GM21825 (cell line): ENCODE measurements around the gene PRDM15.
A peak's percentile ranks its signal among the peaks of the same experiment; 100 is the strongest.

Source experiments
- ATAC-seq: cut with Tn5 transposase; IDR thresholded peaks from one replicate; pipeline ENCODE4 v1.9.1; 2021; ENCODE audit warnings: mild to moderate bottlenecking, moderate library complexity; ENCODE audit not compliant: unreplicated experiment

PRDM15 gene, protein sequence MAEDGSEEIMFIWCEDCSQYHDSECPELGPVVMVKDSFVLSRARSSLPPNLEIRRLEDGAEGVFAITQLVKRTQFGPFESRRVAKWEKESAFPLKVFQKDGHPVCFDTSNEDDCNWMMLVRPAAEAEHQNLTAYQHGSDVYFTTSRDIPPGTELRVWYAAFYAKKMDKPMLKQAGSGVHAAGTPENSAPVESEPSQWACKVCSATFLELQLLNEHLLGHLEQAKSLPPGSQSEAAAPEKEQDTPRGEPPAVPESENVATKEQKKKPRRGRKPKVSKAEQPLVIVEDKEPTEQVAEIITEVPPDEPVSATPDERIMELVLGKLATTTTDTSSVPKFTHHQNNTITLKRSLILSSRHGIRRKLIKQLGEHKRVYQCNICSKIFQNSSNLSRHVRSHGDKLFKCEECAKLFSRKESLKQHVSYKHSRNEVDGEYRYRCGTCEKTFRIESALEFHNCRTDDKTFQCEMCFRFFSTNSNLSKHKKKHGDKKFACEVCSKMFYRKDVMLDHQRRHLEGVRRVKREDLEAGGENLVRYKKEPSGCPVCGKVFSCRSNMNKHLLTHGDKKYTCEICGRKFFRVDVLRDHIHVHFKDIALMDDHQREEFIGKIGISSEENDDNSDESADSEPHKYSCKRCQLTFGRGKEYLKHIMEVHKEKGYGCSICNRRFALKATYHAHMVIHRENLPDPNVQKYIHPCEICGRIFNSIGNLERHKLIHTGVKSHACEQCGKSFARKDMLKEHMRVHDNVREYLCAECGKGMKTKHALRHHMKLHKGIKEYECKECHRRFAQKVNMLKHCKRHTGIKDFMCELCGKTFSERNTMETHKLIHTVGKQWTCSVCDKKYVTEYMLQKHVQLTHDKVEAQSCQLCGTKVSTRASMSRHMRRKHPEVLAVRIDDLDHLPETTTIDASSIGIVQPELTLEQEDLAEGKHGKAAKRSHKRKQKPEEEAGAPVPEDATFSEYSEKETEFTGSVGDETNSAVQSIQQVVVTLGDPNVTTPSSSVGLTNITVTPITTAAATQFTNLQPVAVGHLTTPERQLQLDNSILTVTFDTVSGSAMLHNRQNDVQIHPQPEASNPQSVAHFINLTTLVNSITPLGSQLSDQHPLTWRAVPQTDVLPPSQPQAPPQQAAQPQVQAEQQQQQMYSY

DNA sequence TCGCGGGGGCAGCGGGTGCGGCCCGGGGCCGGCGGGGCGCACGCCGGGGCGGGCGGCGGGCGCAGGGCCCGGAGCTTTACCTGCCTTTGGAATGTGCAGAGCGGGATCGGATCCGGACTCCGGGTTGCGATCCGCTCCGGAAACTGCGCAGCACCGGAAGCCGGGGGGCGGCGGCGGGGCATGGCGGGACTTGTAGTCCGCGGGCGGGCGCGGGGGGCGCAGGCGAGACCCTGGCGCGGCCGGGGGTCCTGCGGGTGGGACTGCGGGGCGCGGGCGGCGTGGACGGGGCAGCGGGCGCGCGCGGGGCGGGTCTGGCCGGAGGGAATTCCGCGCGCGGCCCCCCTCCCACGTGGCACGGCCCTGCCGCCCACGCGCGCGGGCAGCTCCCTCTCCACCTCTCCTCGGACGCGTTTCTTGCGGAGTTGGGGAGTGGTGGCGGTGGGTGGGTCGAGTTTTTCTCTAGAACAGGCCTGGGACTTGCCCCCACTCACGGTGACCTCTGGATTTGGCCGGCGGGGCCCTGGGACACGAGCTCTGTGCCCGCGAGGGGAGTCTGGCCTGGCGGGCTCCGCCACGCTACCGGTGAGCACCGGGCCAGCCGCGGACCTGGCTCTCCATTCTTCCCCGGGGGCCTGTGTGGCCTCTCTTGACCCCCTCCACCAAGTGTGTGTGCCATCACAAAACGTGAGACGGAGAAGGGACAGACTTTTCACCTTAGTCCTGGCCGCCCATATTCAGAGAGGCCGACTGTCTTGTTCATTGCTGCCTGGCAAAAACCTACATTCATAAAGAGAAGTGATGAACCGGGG is at the start of gene PRDM15:
PRDM15 (minus strand) TSS at position 155 of the 809 bp plus-strand sequence. CDS start 18,981 bp downstream, outside the sequence.
- ATAC-seq, result peak; percentile 46

DNA sequence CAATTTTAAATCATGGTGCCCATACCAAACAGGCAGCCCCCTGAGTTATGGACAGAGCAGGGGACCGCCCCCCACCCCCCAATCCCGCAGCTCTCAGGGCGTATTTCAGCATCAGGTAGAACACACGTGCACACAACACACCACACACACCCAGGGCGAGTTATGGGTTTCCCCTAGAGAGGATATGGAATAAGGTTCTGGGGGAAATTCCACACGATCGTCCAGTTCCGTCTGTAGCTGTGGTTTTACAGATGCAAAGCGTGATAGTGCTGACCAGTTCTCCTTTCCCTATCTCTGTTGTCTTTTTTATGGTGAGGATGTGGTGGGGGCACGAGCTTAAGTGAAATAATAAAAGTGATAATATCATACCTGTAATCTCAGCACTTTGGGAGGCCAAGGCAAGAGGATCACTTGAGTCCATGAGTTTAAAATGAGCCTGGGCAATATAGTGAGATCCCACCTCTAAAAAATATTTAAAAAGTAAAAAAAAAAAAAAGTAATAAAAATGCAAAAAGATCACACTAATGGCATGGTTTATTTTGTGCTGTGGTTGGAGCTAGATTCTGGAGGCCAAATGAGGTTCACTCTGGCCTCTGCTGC is 49.6 kb upstream of the PRDM15 start:
- peak; percentile 51 for ATAC-seq

DNA sequence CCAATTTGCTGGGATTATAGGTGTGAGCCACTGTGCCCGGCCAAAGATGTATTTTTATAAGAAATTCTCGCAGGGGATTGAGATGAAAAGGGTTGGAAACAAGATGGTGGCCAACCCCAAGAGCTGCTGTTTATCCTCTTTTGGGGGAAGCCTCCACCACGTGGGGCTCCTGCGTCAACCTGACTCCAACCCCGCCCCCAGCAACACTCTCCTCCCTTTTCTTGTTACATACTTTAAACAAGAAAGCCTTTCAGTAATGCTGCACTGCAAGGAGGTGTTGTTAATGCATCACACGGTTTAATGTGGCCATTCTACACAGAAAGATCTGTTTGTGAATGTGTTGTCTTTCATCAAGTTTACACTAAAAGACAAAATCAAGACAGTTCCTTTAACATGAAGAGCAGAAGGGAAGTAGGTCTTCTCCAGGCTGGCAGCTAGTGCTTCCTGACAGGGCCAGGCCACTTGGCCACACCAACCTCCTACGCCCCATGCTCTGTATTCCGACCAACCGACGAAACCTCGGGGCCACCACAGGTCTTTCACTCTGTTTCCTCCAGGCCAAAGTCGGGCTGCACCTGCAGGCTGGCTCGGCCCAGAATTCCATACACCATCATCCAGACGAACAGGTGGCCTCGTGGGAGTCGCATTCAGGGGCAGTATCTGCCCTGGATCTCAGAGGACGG is 48.7 kb upstream of the PRDM15 start:
- ATAC-seq, result no peak

DNA sequence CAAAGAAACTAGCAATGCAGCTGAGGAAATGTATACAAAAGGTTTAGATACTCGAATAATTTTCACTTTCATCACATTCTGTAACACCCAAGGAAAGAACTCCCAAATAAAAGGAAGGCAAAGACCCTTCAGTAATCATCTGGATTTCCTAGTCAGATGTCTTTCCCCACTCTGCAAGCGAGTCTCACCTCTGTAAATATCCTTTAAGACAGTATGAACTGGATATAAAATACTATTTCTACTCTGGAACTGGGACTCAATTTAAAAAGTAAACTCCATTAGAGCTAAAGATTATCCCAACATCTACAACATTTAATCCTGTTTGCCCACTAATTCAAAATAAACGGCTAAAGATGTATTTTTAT is 47.6 kb upstream of the PRDM15 start:
- no peak for ATAC-seq

DNA sequence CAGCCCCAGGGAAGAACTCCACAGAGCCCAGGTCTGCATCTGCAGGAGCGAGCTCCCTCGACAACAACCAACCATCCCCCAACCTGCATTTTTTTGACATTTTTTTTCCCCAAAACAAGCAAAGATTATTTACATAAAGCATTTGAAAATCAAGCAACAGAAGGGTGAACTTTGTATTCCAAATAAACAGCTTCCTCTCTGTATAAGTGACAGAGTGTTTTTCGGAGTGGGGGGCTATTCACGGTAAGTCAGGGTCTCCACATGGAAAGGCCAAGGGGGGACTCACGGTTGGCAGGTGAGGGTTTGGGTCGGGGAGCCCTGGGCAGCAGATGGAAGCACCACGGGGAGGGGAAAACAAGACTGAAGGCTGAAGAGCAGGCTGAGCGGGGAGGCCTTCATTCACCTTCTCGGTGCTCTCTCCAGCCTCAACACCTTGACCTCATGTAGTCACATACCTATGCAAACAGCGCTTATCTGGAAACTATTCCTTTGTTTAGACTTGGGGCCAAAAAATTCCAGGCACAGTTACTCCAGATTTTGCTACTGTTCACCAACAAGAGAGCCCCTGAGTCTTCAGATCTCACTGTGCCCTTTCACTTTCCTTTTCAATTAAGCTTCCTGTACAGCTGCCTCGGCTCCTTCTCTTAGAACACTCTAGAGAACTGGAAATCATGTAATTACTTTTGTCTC is 47.1 kb upstream of the PRDM15 start:
- ATAC-seq, result no peak

DNA sequence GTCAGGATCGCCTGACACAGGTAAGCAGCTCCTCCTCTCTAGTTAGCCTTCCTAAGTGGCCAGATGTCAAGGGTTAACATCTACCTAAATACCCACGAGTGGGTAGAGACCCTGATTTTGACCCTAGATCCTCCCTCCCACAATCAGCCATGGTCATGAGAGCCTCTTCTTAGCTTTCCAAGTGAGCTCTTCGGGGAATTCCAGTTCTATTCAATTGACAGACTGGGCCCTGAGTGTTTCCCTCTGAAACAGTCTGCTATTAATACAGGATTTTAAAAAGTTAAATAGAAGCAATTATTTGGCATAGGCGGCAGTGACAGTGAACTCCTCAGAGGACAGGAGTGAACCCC is 46.6 kb upstream of the PRDM15 start:
- ATAC-seq, result no peak

DNA sequence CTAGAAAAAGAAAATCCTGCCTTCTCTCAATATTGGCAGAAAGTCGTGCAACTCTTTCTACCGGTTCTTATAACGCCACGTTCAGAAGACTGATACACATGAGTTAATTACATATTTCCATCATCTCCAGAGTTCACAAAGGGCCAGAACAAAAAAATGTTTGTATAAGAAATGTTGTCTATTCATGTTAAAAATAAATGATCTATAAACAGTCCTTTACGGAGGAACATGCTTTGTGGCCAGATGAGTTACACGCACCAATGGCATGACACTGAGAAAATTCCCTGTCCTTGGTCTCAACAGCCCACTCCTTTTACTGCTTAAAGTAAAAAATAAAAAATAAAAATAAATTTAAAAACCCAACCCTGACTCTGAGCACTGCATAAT is 45.2 kb upstream of the PRDM15 start:
- ATAC-seq, result no peak

DNA sequence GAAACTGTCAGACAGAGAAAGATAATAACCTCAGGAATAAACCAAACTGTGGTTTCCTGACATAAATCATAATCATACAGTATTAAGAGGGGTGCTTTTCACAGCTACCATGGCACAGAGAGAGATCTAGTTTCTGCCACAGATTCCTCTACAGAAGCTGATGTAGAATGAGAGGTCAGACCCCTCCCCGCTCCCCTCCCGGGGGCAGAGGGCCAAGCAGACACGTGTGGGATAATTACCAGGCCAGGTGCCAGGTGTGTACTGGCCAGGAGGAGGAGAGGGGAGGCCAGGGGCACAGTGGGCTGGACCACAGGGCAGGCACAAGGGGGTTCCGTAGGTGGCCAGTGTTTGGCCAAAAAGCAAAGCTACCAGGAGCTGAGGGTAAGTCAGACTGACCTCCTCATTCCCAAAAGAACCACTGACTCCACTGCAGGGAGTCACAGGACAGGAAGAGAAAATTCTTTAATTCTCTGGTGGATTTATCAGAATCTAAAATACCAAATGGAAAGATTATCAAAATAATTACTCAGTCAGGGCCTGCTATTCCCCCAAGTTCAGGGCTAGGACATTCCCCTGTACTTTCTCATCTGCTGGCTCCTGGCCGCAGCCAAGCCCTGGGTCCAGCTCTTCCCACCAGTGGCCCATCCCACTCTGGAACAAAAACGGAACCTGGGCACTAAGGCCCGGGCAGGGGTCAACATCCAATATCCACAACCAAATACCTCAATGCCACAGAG is 44.7 kb upstream of the PRDM15 start:
- no peak for ATAC-seq

DNA sequence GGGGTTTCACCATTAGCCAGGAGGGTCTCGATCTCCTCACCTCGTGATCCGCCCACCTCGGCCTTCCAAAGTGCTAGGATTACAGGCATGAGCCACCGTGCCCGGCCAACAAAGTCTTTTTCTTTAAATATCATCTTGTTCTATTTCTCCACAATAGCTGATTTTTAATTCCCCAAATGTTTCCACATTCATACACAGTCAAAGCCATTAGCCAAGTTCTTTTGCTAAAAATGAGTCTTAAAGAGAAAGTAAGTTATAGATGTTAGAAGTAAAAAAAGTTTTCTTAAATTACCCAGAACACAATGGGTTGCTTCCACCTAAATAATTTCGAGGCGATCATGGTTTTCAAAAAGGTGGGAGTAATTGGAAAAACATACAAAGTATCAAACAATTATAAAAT is 44.0 kb upstream of the PRDM15 start:
- no peak for ATAC-seq

DNA sequence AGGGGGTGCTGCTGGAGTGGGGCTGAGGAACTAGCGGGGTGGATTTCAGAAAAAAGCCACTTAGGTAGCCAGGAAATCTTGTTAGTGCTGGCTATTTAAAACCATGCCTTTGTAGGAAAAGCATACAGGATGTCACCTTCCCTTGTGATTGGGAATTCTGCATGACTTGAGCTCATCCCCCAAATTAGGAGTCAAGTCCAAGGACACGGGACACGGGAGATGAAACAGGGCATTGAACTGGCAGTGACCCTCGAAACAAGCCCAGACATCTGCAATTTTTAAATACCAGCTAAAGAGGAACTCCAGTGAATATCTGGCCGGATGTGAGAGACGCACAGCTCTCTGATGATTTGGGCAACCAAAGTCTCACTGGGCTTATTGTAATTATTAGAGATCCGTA is 41.9 kb upstream of the PRDM15 start:
- no peak for ATAC-seq

DNA sequence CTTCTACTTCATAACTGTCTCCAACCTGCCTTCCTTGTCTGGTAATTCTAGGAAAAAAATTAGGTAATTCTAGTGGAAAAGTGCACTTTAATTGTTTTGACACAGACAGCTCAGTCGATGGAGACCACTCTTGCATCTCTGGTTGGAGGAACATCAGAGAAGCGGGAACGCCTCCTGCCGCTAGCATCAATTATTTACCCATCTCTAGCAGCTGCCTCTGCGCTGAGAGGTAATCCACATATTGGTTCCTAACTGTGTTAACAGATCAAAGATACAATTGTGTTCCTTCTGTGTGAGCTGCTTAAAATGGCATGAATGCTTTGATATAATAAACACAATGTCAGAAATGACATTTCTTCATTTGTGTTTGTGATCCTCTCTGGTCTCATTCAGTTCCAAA is 41.3 kb upstream of the PRDM15 start:
- ATAC-seq, result no peak

DNA sequence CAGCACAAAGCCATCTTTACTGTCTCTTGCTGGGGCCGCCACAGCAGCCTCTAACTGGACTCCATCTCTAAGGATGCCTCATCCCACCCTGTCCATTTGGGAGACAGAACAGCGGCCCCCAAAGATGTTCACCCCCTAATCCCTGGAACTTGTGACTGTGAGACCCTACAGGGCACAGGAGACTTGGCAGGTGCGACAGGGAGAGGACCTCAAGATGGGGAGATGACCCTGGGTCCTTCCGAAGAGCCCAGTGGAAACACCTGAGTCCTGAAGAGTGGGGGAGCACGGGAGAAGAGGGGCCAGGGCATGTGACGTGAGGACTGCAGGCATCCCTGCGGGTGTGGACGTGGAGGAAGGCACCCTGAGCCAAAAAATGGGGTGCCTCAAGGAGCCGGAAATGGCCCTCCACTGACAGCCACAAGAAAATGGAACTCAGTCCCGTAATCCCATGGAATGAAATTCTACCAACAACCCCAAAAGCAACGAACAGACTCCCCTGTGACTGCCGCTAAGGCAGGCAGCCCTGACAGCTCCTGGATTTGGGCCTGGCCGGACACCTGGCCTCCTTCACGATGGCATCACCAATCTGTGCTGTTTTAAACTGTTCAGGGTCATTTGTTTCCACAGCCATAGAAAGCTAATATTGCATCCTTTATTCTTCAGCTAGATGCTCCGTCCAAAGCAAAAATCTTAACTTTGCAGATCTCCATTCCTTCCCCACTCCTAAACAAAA is 40.7 kb upstream of the PRDM15 start:
- ATAC-seq, result no peak

DNA sequence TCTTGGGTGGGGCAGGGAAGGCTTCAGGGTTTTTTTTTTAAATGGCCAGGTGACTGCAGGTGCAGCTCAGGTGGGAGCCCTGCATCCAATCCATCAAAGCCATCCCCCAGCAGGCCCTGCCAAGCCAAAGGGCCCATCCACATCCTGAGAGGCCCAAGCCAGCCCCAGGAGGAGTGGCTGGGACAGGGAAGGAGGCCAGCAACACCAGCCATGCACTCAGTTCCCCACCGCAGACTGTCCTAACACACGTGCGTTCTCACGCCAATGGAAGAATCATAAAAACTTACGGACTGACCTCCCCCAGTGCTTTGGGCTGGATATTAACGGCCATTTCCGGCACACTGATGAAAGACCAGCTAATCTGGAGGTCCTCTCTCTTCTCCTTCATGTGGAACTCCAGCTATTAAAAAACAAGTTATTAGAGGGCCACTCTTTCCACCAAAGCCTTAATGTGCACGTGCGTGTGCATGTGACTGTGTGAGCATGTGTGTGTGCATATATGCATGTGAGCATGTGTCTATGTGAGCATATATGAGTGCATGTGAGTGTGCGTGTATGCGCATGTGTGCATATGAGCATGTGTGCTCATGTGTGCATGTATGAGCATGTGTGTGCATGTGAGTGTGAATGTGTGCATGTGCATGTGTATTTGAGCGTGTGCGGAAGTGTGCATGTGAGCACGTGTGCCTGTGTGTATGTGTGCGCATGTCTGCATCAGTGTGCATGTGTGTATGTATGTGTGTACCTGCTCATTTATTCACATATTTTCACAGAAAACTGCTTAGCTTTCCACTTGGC is 39.6 kb upstream of the PRDM15 start:
- no peak for ATAC-seq

DNA sequence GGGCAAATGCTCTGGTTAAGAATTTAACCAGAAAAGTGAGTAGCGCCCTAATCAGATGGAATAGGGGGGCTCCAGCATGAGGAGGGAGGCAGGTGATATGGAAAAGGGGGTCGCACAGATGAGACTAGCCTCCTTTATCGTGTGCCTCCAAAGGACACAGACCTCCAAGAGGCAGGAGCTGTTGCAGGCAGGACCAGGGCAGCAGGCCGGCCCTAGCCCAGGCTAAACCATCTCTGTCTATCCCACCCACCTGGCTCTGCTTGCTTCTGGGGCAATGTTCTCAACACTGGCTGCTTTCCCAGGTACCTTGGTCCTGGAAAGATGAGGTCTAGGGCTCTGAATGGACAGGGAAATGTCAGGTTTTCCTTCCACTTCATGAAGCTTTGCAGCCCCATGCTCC is 38.4 kb upstream of the PRDM15 start:
- no peak for ATAC-seq

DNA sequence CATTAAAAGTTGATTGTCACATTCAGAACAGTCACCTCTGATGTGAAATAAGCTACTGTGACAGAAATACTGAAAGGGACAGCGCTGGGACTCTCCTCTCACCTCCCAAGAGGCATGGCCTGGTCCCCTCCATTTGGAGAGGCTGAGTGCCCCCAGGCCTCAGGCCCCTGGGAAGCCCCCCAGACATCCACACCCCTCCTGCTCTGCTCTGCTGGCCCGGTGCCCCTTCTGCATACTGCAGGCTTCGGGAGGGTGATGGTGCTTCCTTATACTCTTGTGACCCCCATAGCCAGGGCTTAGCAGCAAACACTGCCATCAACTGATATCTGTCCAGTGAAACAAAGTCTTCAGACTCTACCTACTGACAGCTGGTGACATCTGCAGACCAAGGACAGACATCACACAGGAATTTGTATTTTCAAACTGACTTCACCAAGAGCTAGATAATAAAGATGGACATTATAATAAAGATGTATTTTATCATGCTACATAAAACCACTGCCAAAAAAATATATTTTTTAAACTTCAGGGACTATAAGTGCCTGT is 37.8 kb upstream of the PRDM15 start:
- ATAC-seq, result no peak

DNA sequence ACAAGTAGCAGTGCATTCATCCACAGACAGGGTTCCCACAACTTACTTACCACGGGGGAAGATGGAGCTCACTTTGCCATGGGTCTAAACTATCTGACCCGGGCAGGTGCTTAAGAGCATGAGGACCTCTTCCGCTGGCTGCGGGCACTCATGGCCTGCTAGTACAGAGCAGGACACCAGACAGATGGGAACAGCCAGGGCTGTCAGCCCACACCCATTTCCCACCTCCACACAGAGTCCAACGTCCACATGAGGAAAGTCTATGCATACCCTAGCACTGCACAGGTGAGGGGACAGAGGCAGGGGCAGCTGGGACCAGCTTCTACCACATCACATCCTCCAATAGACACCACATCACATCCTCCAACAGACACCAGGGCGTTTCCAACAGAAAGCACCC is 35.8 kb upstream of the PRDM15 start:
- ATAC-seq, result no peak

DNA sequence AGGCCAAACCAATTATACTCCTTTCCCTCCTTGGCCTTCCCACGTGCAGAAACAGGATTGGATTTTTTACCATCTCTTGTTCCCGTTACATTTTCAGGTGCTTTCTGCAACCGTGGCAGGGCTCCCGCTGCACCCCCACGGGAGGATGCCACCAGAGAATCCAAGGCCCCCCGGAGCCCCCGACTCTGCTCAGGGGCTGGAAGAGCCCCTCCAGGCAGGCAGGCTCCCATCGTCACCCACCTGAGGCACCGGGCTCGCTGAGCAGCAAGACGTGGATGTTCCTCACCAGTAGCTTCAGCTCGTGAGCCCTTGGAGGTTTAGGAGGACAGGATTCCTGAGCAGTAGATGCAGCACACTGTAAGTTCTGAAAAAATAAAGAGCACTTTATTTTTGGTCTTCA is 35.2 kb upstream of the PRDM15 start:
- ATAC-seq, result no peak
